ENCODE results near the gene FBN3.

The FBN3 gene

DNA sequence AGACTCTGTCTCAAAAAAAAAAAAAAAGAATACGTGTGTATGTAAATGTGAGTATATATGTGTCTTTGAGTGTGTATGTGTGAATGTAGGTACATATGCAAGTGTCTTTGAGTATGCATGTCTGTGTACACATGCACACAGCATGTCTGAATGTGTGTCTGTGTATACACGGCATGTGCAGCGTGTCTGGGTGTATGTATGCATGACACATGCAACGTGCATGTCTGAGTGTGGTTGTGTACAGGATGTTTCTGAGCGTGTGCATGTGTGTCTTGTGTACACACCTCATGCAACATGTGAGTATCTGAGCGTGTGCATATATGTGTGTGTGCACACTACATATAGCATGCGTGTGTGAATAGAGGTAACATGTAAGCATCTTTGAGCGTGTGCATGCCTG, 20.8 kb downstream of the FBN3 start:
- H3K4me1 ChIP-seq (ENCODE audit: control insufficient read depth, insufficient read depth, low read length), result no peaks in the 10 kb centered on the region

DNA sequence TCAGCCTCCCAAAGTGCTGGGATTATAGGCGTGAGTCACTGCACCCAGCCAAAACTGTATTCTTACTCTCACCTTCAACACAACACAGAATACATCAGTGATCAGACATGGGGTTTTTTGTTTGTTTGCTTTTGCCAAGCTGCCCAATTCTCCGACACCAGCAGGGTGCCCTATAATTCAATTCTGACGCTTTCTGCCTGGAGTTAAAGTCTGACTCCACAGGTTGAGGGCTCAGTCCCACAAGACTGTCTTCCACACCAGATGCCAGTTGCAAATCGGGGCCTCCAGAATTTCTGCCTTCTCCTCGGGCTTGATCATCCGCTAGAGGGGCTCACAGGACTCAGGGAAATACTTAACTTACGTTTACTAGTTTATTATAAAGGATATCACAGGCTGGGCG, 22.1 kb downstream of the FBN3 start:
- Histone ChIP-seq H3K4me2 (ENCODE audit: low read length) (no peak overlapping the region), H3K9me3 (replicated peaks; ENCODE audit: low read length) (no peaks in the 10 kb centered on the region), H3K4me3 (ENCODE audit: low read length) (no peak overlapping the region), H3K4me1 (ENCODE audit: control insufficient read depth, insufficient read depth, low read length) (no peaks in the 10 kb centered on the region), H3K9ac (ENCODE audit: low read depth, low read length) (no peak overlapping the region), H3K27me3 (ENCODE audit: control insufficient read depth, insufficient read depth, low read length) (peaks cover 5% of the 10 kb centered on the region), H3K36me3 (ENCODE audit: insufficient read depth, low read length) (no peaks in the 10 kb centered on the region)

More for the DNA sequence above, 20.8 kb downstream of the FBN3 start:
- Histone ChIP-seq H3K9me3 (replicated peaks; ENCODE audit: low read length) (no peaks in the 10 kb centered on the region), H3K4me3 (ENCODE audit: low read length) (no peak overlapping the region), H3K36me3 (ENCODE audit: insufficient read depth, low read length) (no peaks in the 10 kb centered on the region), H3K4me2 (ENCODE audit: low read length) (no peak overlapping the region), H3K27me3 (ENCODE audit: control insufficient read depth, insufficient read depth, low read length) (peaks cover 5% of the 10 kb centered on the region), H3K9ac (ENCODE audit: low read depth, low read length) (no peak overlapping the region)

GRCh38 chr19:8126511-8126910, 22.9 kb downstream of the FBN3 start:
- no peaks in the 10 kb centered on the region for H3K4me1 ChIP-seq (ENCODE audit: control insufficient read depth, insufficient read depth, low read length)
- peaks cover 5% of the 10 kb centered on the region for H3K27me3 ChIP-seq (ENCODE audit: control insufficient read depth, insufficient read depth, low read length)
- no peaks in the 10 kb centered on the region for H3K9me3 ChIP-seq (replicated peaks; ENCODE audit: low read length)
- no peak overlapping the region for H3K4me3 ChIP-seq (ENCODE audit: low read length)
- H3K4me2 ChIP-seq (ENCODE audit: low read length), result no peak overlapping the region
- H3K36me3 ChIP-seq (ENCODE audit: insufficient read depth, low read length), result no peaks in the 10 kb centered on the region
- H3K9ac ChIP-seq (ENCODE audit: low read depth, low read length), result no peak overlapping the region

GRCh38 chr19:8126008-8126407, 23.4 kb downstream of the FBN3 start:
- H3K4me1 ChIP-seq (ENCODE audit: control insufficient read depth, insufficient read depth, low read length), result no peaks in the 10 kb centered on the region
- no peaks in the 10 kb centered on the region for H3K36me3 ChIP-seq (ENCODE audit: insufficient read depth, low read length)
- peaks cover 3% of the 10 kb centered on the region for H3K27me3 ChIP-seq (ENCODE audit: control insufficient read depth, insufficient read depth, low read length)
- H3K9ac ChIP-seq (ENCODE audit: low read depth, low read length), result no peak overlapping the region
- no peak overlapping the region for H3K4me3 ChIP-seq (ENCODE audit: low read length)
- H3K9me3 ChIP-seq (replicated peaks; ENCODE audit: low read length), result no peaks in the 10 kb centered on the region
- H3K4me2 ChIP-seq (ENCODE audit: low read length), result no peak overlapping the region

- Histone ChIP-seq H3K4me3 (ENCODE audit: low read length) (no peak overlapping the region), H3K9me3 (replicated peaks; ENCODE audit: low read length) (no peaks in the 10 kb centered on the region), H3K4me2 (ENCODE audit: low read length) (no peak overlapping the region), H3K4me1 (ENCODE audit: control insufficient read depth, insufficient read depth, low read length) (no peaks in the 10 kb centered on the region), H3K9ac (ENCODE audit: low read depth, low read length) (no peak overlapping the region), H3K36me3 (ENCODE audit: insufficient read depth, low read length) (no peaks in the 10 kb centered on the region), H3K27me3 (ENCODE audit: control insufficient read depth, insufficient read depth, low read length) (no peaks in the 10 kb centered on the region)
These were observed 25.7 kb downstream of the FBN3 start for GRCh38 chr19:8123683-8124082.

DNA sequence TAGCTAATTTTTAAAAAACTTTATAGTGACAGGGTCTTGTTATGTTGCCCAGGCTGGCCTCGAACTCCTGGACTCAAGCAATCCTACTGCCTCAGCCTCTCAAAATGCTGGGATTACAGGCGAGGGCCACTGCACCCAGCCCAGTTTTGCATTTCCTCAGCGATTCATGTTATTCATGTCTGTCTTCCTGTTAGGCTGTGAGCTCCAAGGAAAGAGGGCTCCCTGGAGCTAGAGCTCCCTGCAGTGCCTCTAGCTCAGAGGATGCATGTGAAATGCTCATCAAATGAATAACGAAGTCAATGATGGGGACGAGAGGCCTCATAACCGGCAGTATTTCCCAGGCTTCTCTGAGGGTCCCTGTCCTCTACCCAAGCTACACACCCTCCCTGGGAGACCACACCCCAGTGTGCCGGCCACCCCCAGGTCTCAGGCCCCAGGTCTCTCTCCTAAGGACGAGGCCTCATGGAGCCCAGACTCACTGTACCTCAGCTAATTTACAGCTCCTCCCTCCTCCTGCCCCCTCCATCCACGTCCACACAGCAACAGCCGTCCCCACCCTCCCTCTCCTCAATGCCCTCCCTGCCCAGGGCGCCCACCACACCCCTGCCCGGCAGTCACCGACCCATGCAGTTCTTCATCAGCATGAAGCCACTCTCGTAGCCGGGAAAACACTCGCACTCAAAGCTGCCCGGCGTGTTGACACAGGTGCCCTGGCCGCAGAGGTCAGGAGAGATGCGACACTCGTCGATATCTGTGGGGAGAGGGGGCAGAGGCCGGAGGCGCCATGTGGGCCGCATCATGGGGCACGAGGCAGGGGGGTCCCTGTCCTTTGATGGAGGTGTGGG, 28.5 kb downstream of the FBN3 start:
- Histone ChIP-seq H3K4me3 (ENCODE audit: low read length) (no peak overlapping the region), H3K9me3 (replicated peaks; ENCODE audit: low read length) (no peaks in the 10 kb centered on the region), H3K4me1 (ENCODE audit: control insufficient read depth, insufficient read depth, low read length) (no peaks in the 10 kb centered on the region), H3K36me3 (ENCODE audit: insufficient read depth, low read length) (no peaks in the 10 kb centered on the region), H3K4me2 (ENCODE audit: low read length) (no peak overlapping the region), H3K27me3 (ENCODE audit: control insufficient read depth, insufficient read depth, low read length) (no peaks in the 10 kb centered on the region), H3K9ac (ENCODE audit: low read depth, low read length) (no peak overlapping the region)

DNA sequence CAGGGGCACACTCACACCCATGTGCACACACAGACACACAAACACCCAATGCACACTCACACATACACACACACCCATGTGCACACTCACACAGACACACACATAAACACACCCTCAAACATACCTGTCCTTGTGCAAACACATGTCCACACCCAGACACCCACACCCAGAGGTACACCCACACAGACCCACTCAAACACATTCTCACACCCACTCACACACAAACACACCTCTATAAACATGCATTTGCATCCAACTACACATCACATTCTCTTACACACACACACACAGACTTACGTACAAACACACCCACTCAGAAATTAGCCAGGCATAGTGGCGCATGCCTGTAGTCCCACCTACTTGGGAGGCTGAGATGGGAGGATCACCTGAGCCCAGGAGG, 31.4 kb downstream of the FBN3 start:
- Histone ChIP-seq H3K4me1 (ENCODE audit: control insufficient read depth, insufficient read depth, low read length) (no peaks in the 10 kb centered on the region), H3K36me3 (ENCODE audit: insufficient read depth, low read length) (no peaks in the 10 kb centered on the region), H3K9ac (ENCODE audit: low read depth, low read length) (no peak overlapping the region), H3K9me3 (replicated peaks; ENCODE audit: low read length) (no peaks in the 10 kb centered on the region), H3K4me2 (ENCODE audit: low read length) (no peak overlapping the region), H3K27me3 (ENCODE audit: control insufficient read depth, insufficient read depth, low read length) (no peaks in the 10 kb centered on the region), H3K4me3 (ENCODE audit: low read length) (no peak overlapping the region)

- Histone ChIP-seq H3K9ac (ENCODE audit: low read depth, low read length) (no peak overlapping the region), H3K36me3 (ENCODE audit: insufficient read depth, low read length) (no peaks in the 10 kb centered on the region), H3K4me1 (ENCODE audit: control insufficient read depth, insufficient read depth, low read length) (no peaks in the 10 kb centered on the region), H3K4me2 (ENCODE audit: low read length) (no peak overlapping the region), H3K4me3 (ENCODE audit: low read length) (no peak overlapping the region), H3K27me3 (ENCODE audit: control insufficient read depth, insufficient read depth, low read length) (no peaks in the 10 kb centered on the region), H3K9me3 (replicated peaks; ENCODE audit: low read length) (no peaks in the 10 kb centered on the region)
These were observed 32.7 kb downstream of the FBN3 start for GRCh38 chr19:8116437-8117293.

GRCh38 chr19:8115805-8116396, 33.5 kb downstream of the FBN3 start:
- no peak overlapping the region for H3K9ac ChIP-seq (ENCODE audit: low read depth, low read length)
- H3K4me1 ChIP-seq (ENCODE audit: control insufficient read depth, insufficient read depth, low read length), result no peaks in the 10 kb centered on the region
- no peaks in the 10 kb centered on the region for H3K36me3 ChIP-seq (ENCODE audit: insufficient read depth, low read length)
- H3K4me2 ChIP-seq (ENCODE audit: low read length), result no peak overlapping the region
- H3K27me3 ChIP-seq (ENCODE audit: control insufficient read depth, insufficient read depth, low read length), result no peaks in the 10 kb centered on the region
- no peaks in the 10 kb centered on the region for H3K9me3 ChIP-seq (replicated peaks; ENCODE audit: low read length)
- H3K4me3 ChIP-seq (ENCODE audit: low read length), result no peak overlapping the region

DNA sequence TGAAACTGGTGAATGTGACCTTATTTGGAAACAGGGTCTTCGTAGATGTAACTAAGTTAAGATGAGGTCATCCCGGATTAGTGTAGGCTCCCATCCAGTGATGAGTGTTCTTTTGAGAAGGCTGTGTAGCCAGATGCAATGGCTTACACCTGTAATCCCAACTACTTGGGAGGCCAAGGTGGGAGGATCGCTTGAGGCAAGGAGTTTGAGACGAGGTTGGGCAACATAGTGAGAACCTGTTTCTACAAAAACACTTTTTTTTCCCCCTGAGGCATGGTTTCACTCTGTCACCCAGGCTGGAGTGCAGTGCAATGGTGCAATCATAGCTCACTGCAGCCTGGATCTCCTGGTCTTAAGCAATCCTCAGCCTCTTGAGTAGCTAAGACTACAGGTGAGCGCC, 36.4 kb downstream of the FBN3 start:
- Histone ChIP-seq H3K9ac (ENCODE audit: low read depth, low read length) (no peak overlapping the region), H3K4me1 (ENCODE audit: control insufficient read depth, insufficient read depth, low read length) (no peaks in the 10 kb centered on the region), H3K27me3 (ENCODE audit: control insufficient read depth, insufficient read depth, low read length) (no peaks in the 10 kb centered on the region), H3K9me3 (replicated peaks; ENCODE audit: low read length) (no peaks in the 10 kb centered on the region), H3K4me2 (ENCODE audit: low read length) (no peak overlapping the region), H3K4me3 (ENCODE audit: low read length) (no peak overlapping the region), H3K36me3 (ENCODE audit: insufficient read depth, low read length) (no peaks in the 10 kb centered on the region)

DNA sequence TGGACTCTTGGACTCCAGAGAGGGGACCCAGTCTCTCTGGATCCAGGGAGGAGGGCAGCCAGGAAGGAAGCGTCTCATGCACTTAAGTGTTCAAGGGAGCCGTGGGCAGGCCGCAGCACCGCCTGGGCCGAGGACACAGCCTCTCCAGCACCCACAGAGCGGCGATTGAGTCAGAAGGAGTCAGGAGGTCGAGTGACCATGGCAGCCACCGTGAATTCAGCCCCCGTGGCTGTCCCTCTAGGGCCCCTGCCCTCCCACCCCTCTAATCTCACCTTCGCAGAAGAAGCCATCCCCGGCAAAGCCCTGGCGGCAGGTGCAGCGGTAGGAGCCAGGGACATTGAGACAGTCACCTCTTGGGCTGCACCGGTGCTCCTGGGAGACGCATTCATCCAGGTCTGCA, 38.0 kb downstream of the FBN3 start:
- no peaks in the 10 kb centered on the region for H3K9me3 ChIP-seq (replicated peaks; ENCODE audit: low read length)
- H3K4me2 ChIP-seq (ENCODE audit: low read length), result no peak overlapping the region
- no peak overlapping the region for H3K4me3 ChIP-seq (ENCODE audit: low read length)
- H3K36me3 ChIP-seq (ENCODE audit: insufficient read depth, low read length), result no peaks in the 10 kb centered on the region
- no peaks in the 10 kb centered on the region for H3K27me3 ChIP-seq (ENCODE audit: control insufficient read depth, insufficient read depth, low read length)
- H3K4me1 ChIP-seq (ENCODE audit: control insufficient read depth, insufficient read depth, low read length), result no peaks in the 10 kb centered on the region
- H3K9ac ChIP-seq (ENCODE audit: low read depth, low read length), result no peak overlapping the region

Data from skeletal muscle satellite cell (primary cell).